Activated CD4-positive, alpha-beta T cell treated with anti-CD3 and anti-CD28 coated beads, Interleukin-2, Interleukin-4, amounts not matched to agents 100 ng/mL and 50 ng/mL, durations not matched to agents 16 hours and 8 hours (primary cell): Measurements from ENCODE around the gene HOXD10.

Experiments used
- DNase-seq: peaks from one replicate; pipeline ENCODE4 v3.0.0-alpha.2; 2020; ENCODE audit warnings: low spot score

Gene HOXD10

GRCh38 chr2:176082824-176083751, 33.5 kb upstream of the HOXD10 start:
- DNase-seq = no peak

- DNase-seq = no peak
Measured at GRCh38 chr2:176083796-176084261, 32.7 kb upstream of the HOXD10 start, which contains the start of gene EVX2. Gene EVX2, minus strand, starts transcription at chr2:176083962. Its CDS starts 186 bp downstream, at chr2:176083776.

DNA sequence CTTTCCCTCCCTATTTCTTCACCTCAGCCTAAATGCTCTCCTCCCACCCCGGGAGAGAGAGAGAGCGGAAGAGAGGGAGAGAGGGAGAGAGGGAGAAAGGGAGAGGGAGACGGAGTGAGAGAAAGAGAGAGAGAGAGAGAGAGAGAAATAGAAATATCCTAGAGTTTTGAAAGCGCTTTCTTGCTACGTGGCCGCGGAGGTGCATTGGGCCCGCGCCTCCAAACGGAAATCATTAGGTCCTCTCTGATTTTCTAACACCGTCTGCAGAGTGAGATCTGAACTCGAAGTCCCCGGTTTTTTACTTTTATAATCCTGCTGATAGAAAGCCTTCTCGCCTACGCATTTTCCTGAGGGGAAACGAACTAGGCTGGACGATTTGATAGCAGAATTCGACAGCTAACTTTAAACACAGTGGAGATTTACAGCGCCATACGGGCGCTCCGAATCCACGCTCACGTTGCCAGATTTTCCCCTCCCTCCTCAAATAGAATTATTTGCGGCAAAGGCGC, 31.9 kb upstream of the HOXD10 start:
- no peak for DNase-seq

GRCh38 chr2:176085120-176085788, 31.3 kb upstream of the HOXD10 start:
- no peak for DNase-seq

DNA sequence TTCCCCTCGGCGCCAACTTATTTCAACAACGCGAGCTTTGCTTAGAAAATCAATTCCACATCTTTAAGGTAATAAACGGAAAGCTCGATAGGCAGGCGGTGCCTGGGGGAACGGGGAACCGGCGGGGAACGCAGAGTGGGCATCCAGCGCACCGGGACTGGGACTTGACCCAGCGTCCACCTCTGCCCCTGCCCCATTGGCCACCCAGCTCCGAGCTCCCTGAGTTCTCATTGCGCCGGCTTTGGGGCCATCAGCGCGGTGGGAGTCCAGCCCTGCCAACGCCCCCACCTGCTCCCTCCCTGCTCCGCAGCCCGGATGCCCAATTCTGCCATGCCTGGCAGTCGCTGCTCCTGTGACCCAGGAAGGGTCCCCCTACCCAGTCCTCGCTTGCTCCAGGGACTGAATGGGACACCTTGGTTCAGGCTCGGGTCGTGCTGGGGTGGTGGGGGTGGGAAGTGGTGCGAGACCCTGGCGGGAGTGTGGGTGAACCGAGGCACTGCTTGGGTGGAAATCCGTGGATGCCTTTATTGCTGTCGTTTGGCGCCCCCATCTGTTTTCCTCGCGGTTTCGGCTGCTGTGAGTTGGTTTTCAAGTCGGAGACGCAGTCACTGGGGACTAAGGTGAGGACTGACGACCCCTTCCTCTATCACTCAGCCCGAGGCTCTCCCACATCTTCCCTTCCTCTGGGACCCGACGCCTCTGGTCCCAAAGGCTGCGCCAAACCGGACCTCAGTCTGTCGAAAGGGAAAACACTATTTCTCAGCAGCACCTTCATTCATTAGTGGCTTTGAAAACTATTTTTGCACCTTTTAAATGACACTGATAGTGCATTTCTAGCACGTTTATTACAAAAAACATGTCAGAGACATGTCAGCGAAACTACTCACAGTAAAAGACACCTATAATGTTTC, 30.5 kb upstream of the HOXD10 start:
- DNase-seq = no peak

DNA sequence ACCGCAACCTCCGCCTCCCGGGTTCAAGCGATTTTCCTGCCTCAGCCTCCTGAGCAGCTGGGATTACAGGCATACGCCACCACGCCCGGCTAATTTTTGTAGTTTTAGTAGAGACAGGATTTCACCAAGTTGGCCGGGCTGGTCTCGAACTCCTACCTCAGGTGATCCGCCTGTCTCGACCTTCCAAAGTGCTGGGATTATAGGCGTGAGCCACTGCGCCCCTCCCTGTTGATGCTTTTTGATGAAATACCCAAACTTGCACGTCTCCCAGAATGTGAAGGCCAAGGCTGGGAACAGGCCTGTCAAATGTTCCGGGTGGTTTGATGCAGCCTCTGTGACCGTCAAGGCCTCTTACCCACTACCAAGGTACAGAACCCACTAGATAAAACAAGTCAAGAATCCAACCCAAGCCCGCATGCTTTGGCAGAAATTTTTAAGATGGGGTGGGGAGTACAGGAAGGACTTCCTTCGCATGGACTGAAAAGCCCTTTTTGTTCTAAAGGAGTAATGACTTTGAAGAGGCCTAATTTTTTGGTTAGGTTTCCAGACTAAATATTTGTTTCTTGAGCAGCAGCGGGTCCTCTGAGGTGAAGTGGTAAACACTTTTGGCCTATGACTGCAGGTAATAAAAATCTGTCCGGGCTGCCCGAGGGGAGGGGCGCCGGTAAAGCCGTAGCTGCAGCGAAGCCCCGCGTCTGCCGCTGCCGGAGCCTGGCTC, 29.1 kb upstream of the HOXD10 start:
- DNase-seq = no peak

- no peak for DNase-seq
Measured at GRCh38 chr2:176088048-176088936, 28.3 kb upstream of the HOXD10 start.

GRCh38 chr2:176088937-176089842, 27.4 kb upstream of the HOXD10 start:
- no peak for DNase-seq

- no peak for DNase-seq
Measured at GRCh38 chr2:176089843-176090395, 26.7 kb upstream of the HOXD10 start.

- no peak for DNase-seq
Measured at GRCh38 chr2:176090862-176091261, 25.7 kb upstream of the HOXD10 start.

GRCh38 chr2:176091329-176092258, 25.0 kb upstream of the HOXD10 start:
- DNase-seq = no peak

DNA sequence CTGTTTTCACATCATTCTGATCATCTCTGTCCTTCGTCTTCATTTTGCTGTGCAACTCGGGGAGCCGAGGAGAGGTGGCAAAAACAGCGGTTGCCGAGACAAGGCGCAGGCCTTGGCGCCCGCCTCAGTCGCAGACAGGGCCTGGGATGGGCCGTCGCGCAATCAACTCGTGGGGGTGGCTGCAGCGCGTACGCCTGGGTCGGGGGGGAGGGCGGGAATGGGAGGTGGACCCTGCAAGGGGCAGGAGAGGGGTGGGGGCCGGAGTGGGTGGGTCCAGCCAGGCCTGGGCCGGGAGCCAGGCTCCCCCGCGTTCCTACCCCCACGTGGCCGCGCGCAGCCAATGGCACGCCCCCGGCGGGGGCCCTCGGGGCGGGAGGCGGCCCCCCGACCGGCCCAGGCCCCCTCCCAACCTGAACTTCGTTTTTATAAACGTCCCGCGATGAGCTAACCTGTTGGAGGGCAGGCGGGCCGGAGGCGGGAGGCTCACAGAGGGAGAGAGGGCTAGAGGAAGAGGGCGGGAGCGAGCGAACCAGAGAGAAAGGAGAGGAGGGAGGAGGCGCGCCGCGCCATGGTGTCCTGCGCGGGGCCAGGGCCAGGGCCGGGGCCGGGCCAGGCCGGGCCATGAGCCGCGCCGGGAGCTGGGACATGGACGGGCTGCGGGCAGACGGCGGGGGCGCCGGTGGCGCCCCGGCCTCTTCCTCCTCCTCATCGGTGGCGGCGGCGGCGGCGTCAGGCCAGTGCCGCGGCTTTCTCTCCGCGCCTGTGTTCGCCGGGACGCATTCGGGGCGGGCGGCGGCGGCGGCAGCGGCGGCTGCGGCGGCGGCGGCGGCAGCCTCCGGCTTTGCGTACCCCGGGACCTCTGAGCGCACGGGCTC, 24.1 kb upstream of the HOXD10 start, which contains the start of gene HOXD13:
TSS of gene HOXD13 (plus strand) at position 452 of the 875 bp plus-strand sequence. CDS start at position 622, 170 bp downstream.
- DNase-seq = no peak

DNA sequence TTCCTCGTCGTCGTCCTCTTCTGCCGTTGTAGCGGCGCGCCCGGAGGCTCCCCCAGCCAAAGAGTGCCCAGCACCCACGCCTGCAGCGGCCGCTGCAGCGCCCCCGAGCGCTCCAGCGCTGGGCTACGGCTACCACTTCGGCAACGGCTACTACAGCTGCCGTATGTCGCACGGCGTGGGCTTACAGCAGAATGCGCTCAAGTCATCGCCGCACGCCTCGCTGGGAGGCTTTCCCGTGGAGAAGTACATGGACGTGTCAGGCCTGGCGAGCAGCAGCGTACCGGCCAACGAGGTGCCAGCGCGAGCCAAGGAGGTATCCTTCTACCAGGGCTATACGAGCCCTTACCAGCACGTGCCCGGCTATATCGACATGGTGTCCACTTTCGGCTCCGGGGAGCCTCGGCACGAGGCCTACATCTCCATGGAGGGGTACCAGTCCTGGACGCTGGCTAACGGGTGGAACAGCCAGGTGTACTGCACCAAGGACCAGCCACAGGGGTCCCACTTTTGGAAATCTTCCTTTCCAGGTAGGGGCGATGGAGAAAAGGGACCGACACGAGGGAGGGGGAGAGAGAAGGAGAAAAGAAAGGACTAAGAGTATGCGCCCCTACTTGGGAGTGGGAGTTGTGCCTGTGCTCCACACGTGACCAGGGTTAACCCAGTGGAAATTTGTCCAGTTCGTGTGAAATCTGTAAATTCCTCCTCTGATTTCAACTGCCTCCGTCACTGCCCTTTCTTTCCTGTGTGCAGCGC, 23.3 kb upstream of the HOXD10 start:
- DNase-seq = no peak

GRCh38 chr2:176093898-176094249, 22.7 kb upstream of the HOXD10 start:
- DNase-seq = no peak

- no peak for DNase-seq
Measured at GRCh38 chr2:176094349-176094748, 22.2 kb upstream of the HOXD10 start.

DNA sequence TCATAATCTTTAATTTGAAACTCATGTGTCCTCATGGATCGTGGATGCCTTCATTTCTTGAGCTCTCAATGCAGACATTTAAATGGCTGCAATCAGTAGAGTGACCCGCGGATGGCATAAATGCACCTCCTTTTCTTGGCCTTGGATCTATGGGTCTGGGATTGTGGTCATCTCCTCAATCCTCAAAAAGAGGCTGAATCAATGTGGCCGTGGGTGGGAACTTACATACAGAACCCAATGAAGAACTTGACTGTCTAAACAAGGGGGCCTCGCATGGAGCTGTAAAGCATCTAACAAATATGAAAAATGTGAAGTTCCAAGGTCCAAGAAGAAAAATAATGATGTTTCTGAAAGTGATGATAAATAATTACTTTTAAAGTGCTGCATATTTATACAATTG, 21.2 kb upstream of the HOXD10 start:
- DNase-seq = no peak
